ENCODE measurements around the gene CNBD2. TPM values are rescaled to one million over a fixed set of nuclear protein-coding genes. Genes with fewer than 3 reads are reported as not detected.
"Not testable (repeated sequence)": the region's sequence is repeated elsewhere in the genome, so short reads cannot be mapped to it uniquely, and the experiment has no call there.

Gene CNBD2
- total RNA-seq, 6 donors from 2014 or later, result 2.2 to 4.2 (median 3.7) TPM; not detected in 1

GRCh38 chr20:36065427-36065998 lies 97.1 kb downstream of the CNBD2 start:
- peak overlapping the region; percentile 86 to 93 (median 89) for H3K27ac ChIP-seq
- H3K4me1 ChIP-seq, result peaks cover 14 to 27% (median 15%) of the 10 kb centered on the region in 4 donors
- H3K9me3 ChIP-seq, result no peaks in the 10 kb centered on the region
- H3K27me3 ChIP-seq, result no peaks in the 10 kb centered on the region
- peak overlapping the region; percentile 25 to 66 (median 64) for H3K4me3 ChIP-seq
- no peaks in the 10 kb centered on the region for H3K36me3 ChIP-seq
- TF ChIP-seq POLR2A (IDR thresholded peaks at IDR 0.05) (no peak), CTCF (IDR thresholded peaks at IDR 0.05) (peak in 1 of 6 experiments; percentile 23), EP300 (IDR thresholded peaks at IDR 0.05) (no peak), POLR2AphosphoS5 (IDR thresholded peaks at IDR 0.05) (no peak)
- ATAC-seq (ENCODE audit: low FRiP score in 2 of 2) (no peak), DNase-seq (no peak)
- 62 to 85% methylated on average over 13 to 23 of the region's 24 CpGs for WGBS, 2 donors

- ATAC-seq (ENCODE audit: low FRiP score in 2 of 2) (no peak), DNase-seq (no peak)
- Histone ChIP-seq H3K4me3 (no peak overlapping the region), H3K36me3 (no peaks in the 10 kb centered on the region), H3K4me1 (peaks cover 14 to 27% (median 15%) of the 10 kb centered on the region in 4 donors), H3K9me3 (no peaks in the 10 kb centered on the region), H3K27me3 (no peaks in the 10 kb centered on the region), H3K27ac (no peak overlapping the region)
- TF ChIP-seq EP300 (IDR thresholded peaks at IDR 0.05) (no peak), POLR2A (IDR thresholded peaks at IDR 0.05) (no peak), CTCF (IDR thresholded peaks at IDR 0.05) (no peak), POLR2AphosphoS5 (IDR thresholded peaks at IDR 0.05) (no peak)
- 57 to 64% methylated on average over 2 of the region's 2 CpGs for WGBS, 2 donors
Observed at GRCh38 chr20:36066777-36067176, 98.4 kb downstream of the CNBD2 start.

GRCh38 chr20:36068526-36068925 lies 100.1 kb downstream of the CNBD2 start:
- H3K36me3 ChIP-seq; ATAC-seq (ENCODE audit: low FRiP score in 2 of 2); H3K27ac ChIP-seq; H3K9me3 ChIP-seq; H3K4me3 ChIP-seq; DNase-seq; H3K27me3 ChIP-seq: not testable (repeated sequence)
- WGBS, 2 donors, result 93 to 97% methylated on average over 11 of the region's 11 CpGs
- H3K4me1 ChIP-seq, result peaks cover 14 to 27% (median 15%) of the 10 kb centered on the region in 4 donors

GRCh38 chr20:36070451-36070850 lies 102.1 kb downstream of the CNBD2 start:
- 60 to 90% methylated on average over 2 to 8 of the region's 8 CpGs for WGBS, 2 donors
- TF ChIP-seq EP300 (IDR thresholded peaks at IDR 0.05), result no peak
- TF ChIP-seq POLR2A (IDR thresholded peaks at IDR 0.05), result no peak
- no peak for TF ChIP-seq POLR2AphosphoS5 (IDR thresholded peaks at IDR 0.05)
- no peak for TF ChIP-seq CTCF (IDR thresholded peaks at IDR 0.05)
- no peak overlapping the region for H3K4me3 ChIP-seq
- H3K36me3 ChIP-seq, result no peaks in the 10 kb centered on the region
- ATAC-seq (ENCODE audit: low FRiP score in 2 of 2) (no peak), DNase-seq (no peak)
- H3K27ac ChIP-seq, result no peak overlapping the region
- peaks cover 3 to 13% (median 5%) of the 10 kb centered on the region in 4 donors for H3K4me1 ChIP-seq
- H3K9me3 ChIP-seq, result no peaks in the 10 kb centered on the region
- no peaks in the 10 kb centered on the region for H3K27me3 ChIP-seq

GRCh38 chr20:36071848-36072247 lies 103.5 kb downstream of the CNBD2 start:
- Histone ChIP-seq H3K27ac (no peak overlapping the region), H3K4me3 (no peak overlapping the region), H3K4me1 (peaks cover 0 to under 1% (median 0%) of the 10 kb centered on the region in 4 donors), H3K9me3 (no peaks in the 10 kb centered on the region), H3K36me3 (no peaks in the 10 kb centered on the region), H3K27me3 (no peaks in the 10 kb centered on the region)
- ATAC-seq (ENCODE audit: low FRiP score in 2 of 2) (no peak), DNase-seq (no peak)
- 64 to 79% methylated on average over 2 of the region's 2 CpGs for WGBS, 2 donors
- TF ChIP-seq EP300 (IDR thresholded peaks at IDR 0.05) (no peak), CTCF (IDR thresholded peaks at IDR 0.05) (no peak), POLR2AphosphoS5 (IDR thresholded peaks at IDR 0.05) (no peak), POLR2A (IDR thresholded peaks at IDR 0.05) (no peak)
